ENCODE data around the gene MAF.

The MAF gene

GRCh38 chr16:79612207-79612606 lies 11.7 kb upstream of the MAF start:
- DNase-seq (ENCODE audit: low spot score): no peak

GRCh38 chr16:79610771-79611170 lies 10.2 kb upstream of the MAF start:
- DNase-seq (ENCODE audit: low spot score): no peak

- DNase-seq (ENCODE audit: low spot score): no peak
Observed at GRCh38 chr16:79609861-79610260, 9.3 kb upstream of the MAF start.

GRCh38 chr16:79608976-79609375 lies 8.4 kb upstream of the MAF start:
- no peak for DNase-seq (ENCODE audit: low spot score)

- DNase-seq (ENCODE audit: low spot score): no peak
Observed at GRCh38 chr16:79607587-79607986, 7.0 kb upstream of the MAF start.

GRCh38 chr16:79605999-79606398 lies 5.5 kb upstream of the MAF start:
- DNase-seq (ENCODE audit: low spot score): no peak

GRCh38 chr16:79603055-79603454 lies 2.5 kb upstream of the MAF start:
- DNase-seq (ENCODE audit: low spot score): no peak

- DNase-seq (ENCODE audit: low spot score): no peak
Observed at GRCh38 chr16:79602628-79603014, 2.1 kb upstream of the MAF start.

GRCh38 chr16:79601931-79602627 lies 1.5 kb upstream of the MAF start:
- DNase-seq (ENCODE audit: low spot score): peak; percentile 91

- peak; percentile 73 for DNase-seq (ENCODE audit: low spot score)
Observed at GRCh38 chr16:79601092-79601930, 774 bp upstream of the MAF start.

- peak; percentile 88 for DNase-seq (ENCODE audit: low spot score)
Observed at GRCh38 chr16:79599837-79600637, 500 bp downstream of the MAF start.

- peak; percentile 79 for DNase-seq (ENCODE audit: low spot score)
Observed at GRCh38 chr16:79599256-79599836, 1.2 kb downstream of the MAF start.

GRCh38 chr16:79598348-79599181 lies 2.0 kb downstream of the MAF start:
- DNase-seq (ENCODE audit: low spot score): peak; percentile 81

GRCh38 chr16:79598063-79598347 lies 2.5 kb downstream of the MAF start:
- DNase-seq (ENCODE audit: low spot score): no peak

- no peak for DNase-seq (ENCODE audit: low spot score)
Observed at GRCh38 chr16:79597277-79598062, 3.1 kb downstream of the MAF start.

- no peak for DNase-seq (ENCODE audit: low spot score)
Observed at GRCh38 chr16:79595931-79596450, 4.5 kb downstream of the MAF start.

- no peak for DNase-seq (ENCODE audit: low spot score)
Observed at GRCh38 chr16:79595231-79595641, 5.3 kb downstream of the MAF start.

GRCh38 chr16:79593754-79594153 lies 6.8 kb downstream of the MAF start:
- no peak for DNase-seq (ENCODE audit: low spot score)

GRCh38 chr16:79593074-79593531 lies 7.4 kb downstream of the MAF start:
- no peak for DNase-seq (ENCODE audit: low spot score)

- no peak for DNase-seq (ENCODE audit: low spot score)
Observed at GRCh38 chr16:79592186-79592585, 8.4 kb downstream of the MAF start.

Measured in left forelimb (tissue), 1 donor.